ENCODE measurements around the gene HOXC12.

HOXC12 gene

DNA sequence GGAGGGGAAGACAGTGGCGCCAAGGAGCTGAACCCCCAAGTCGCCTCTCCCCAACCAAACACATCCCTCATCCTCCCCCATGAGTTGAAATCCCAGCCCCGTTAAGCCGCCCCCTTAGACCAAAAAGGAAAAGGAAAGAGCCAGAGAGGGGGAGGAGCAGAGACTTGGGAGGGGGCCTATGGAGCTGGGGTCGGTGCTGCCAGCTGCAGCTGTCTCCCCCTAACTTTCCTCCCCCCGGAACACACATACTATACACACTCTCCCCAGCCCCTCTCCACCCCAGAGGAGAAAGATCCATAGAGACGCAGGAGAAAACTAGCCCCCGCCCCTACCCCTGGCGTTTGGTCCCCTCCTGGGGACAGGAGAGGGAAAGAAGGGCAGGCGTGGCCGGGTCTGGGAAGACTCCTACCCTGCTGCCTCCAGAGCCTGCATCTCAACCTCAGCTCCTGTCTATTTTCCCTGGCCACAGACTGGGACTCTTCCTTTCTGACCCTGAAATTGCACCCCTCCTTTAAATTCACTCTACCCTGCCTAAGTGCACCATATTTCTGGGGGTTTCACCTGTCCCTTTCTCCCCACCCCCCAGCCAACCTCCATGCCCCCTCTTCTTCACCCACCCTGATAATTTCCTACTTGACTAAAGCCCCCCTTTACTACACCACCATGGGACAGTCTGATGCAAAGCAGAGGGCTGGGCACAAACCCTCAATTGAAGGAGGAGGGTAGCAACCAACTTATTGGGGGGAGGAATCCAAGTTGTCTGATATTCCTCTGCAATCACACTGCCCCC is 43.6 kb downstream of the HOXC12 start:
- no peak for DNase-seq

DNA sequence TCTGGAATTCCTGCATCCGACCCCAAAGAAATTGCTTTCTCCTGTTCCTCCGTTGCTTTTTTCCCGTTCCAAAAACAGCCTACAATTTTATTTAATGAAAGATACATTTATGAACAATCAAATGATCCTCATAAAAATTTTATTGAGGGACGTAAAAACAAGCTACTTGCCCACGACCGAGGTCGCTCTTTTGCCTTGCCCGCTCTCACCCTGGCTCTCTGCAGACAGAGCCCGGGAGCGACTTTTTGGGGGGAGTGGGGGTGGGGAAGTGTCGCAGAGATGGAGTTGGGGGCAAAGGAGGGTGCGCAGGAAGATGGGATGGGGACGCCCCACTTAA is 44.2 kb downstream of the HOXC12 start:
- DNase-seq: no peak

DNA sequence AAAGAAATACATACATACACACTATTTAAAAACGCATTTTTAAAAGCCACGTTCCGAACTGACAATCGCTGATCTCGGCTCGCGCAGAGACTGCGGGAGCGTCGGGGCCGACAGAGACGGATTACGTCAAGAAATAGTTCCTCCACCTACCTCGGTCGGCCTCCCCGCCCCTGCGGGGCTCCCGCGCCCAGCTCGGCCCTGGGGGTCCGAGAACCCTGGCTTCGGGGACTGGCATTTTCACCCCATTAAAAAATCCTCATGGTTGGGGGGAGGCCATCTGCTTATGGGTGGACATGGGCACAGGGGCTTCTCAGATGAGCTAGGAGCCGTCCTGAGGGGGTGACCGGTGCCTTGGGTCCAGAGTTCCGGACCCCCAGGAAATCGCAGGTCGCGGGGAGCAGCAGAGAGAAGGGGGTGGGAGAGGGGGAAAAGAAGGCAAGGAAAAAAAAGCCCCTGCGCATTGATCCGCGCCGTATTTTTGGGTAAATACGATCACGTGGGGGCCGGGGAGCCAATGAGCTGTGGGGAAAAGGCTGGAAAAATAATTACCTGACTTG is 44.9 kb downstream of the HOXC12 start:
- DNase-seq: no peak

DNA sequence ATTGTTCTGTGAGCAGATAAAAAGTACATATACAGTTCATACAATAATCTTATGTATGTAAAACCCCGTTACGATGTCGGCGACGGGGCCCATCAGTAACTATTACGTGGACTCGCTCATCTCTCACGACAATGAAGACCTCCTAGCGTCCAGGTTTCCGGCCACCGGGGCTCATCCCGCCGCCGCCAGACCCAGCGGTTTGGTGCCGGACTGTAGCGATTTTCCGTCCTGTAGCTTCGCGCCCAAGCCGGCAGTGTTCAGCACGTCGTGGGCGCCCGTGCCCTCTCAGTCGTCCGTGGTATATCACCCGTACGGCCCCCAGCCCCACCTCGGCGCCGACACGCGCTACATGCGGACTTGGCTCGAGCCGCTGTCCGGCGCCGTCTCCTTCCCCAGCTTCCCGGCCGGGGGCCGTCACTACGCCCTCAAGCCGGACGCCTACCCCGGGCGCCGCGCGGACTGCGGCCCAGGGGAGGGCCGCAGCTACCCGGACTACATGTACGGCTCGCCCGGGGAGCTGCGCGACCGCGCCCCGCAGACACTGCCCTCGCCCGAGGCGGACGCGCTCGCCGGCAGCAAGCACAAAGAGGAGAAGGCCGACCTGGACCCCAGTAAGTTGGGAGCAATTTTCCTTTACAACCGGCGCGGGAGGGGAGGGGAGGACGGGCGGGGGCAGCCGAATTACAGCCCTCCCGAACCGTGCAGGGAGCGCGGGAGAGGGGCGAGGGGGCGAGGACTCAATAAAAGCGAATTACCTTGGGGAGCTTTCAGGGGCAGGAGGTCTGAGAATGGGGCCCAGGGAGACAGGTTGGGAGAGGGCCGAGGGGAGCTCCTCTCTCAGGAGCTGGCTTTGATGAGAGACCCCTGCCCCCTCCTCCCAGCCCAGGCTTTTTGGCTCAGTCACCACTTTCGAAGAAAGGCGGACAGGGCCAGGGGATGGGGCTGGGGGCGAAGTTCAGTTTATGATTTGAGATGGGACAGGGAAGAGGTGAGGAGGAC is 45.7 kb downstream of the HOXC12 start, which contains the start of gene HOXC9:
Gene HOXC9 (plus strand): TSS at position 46 of the 999 bp plus-strand sequence. CDS start 28 bp downstream, at position 74.
- DNase-seq: no peak

DNA sequence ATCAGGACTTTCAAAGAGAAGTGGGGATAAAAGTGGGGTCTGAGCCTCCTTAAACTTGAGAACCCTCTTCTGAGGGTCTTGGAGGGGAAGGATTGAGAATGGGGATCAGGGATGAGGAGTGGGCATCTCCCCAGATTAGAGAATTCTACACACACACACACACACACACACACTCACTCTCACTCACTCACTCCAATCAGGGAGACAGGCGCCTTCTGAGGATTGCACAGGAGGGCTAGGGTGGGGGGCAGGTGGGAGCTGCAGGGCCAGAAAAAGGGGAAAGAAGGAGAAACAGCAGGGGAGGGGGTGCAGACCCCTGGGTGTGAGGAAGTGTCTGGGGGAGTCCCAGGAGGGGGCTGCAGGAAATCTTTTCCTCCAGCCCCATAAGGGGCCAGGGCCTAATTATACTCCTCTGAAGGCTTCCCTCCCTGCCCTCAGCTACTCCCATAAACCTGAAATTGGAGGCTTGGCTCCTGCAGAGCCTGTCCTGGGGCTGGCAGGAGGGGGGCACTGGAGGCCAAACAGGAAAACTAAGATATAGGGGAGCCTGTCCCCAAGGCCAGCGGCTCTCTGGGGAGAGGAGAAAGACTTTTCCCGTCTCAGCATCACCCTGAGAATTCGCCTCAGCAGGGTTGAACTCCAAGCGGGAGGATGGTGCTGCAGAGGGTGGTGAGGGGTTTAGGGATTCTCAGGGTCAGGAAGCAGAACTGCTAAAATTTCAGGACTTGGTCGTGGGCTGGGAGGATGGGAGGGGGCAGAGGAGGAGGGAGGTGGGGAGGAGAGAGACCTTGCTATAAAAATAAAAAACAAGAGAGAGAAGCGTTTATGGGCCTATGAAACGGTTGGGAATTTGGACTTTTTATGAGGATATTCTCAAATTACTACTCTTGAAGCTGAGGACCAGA is 46.8 kb downstream of the HOXC12 start:
- DNase-seq: no peak

DNA sequence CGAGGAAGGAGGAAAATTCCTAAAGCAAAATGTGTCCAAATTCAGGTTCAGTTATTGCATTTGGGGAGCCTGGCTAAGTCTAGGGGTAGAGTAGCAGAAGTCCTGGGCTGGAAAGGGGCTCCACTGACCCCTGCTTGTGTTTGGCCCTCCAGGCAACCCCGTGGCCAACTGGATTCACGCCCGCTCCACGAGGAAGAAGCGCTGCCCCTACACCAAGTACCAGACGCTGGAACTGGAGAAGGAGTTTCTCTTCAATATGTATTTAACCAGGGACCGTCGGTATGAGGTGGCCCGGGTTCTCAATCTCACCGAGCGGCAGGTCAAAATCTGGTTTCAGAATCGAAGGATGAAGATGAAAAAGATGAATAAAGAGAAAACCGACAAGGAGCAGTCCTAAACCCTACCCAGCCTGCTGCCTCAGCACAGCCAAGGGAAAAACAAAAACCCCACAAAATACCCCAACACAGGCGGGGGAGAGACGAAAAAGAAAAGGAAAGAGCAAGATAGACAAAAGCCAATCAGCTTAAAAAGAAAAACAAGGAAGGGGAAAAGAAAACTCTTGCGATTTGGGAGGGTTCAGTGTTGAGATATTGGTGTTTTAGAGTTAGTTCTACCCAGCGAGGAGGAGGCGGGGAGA is 47.7 kb downstream of the HOXC12 start:
- DNase-seq: no peak

DNA sequence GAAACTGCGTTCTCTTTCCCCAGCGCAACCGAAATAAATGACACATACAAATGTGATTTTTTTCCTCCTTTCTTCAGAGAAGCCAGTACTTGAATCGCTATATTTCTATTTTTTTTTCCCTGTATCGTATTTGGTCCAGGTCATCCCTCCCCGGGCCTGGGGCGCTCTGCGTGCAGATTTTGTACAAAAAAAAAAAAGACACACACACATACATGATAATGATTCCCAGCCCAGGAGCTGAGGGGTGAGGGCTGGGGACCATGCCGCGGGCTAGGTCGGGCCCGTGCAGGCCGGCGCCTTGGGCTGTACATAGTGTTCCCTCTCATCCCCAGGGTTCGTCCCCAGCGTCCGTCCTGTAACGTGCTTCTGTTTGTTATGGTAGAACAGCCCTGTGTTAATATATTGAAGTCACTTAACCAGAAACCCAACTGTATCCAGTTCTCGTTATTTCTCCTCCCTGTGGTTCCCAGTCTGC is 48.2 kb downstream of the HOXC12 start:
- no peak for DNase-seq

DNA sequence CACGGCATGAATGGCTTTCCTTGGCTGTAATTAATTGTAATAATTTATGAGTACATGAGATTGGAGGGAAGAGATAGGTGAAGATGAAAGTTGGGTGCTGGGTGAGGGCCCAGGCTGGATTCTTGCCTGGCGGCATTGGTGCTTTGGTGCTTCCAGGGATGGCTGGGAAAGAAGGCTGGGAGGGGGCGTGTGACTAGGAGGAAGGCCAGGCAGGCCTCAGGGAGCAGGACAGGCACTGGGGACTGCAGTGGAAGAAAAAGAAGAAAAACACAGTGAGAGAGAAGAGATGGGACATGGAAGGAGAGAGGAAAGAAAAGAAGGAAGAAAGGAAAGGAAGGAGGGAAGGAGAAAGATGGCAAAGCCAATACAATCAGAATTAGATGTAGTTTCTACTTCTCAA is 48.9 kb downstream of the HOXC12 start:
- no peak for DNase-seq

DNA sequence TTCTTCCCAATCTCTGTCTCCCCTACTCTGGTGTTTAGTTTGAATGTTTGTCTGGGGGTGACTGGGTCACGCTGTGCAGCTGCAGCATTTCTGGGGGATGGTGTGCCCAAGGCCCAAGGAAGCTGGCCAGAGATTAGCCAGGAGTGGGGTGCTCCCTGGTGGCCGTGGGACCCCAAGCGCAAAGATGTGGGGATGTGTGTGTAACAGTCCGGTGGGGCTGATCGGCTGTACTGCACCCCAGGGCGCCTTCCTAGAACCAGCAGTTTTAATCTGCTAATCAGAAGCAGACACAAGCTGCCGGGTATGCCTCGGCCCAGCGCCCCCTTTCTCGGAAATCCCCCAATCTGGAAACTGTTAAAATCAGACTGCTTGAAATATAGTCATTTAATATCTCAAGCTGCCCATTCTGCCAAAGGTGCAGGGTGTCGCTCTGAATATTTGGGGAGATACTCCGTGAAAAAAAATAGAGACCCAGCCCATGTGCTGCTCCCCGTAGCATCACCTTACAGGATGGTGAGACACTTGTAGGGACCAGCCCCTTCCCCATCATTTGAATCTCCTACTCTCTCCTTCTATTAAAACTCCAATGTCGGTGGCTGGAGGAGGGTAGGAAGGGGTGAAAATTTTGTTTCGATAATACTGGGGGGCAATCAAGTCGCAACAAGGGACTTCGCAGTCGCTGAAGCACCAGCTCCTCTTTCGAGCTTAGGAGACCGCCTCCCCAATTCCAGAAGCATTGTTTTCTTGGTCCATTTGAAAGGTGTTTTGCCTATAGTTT is 49.5 kb downstream of the HOXC12 start:
- DNase-seq: no peak

DNA sequence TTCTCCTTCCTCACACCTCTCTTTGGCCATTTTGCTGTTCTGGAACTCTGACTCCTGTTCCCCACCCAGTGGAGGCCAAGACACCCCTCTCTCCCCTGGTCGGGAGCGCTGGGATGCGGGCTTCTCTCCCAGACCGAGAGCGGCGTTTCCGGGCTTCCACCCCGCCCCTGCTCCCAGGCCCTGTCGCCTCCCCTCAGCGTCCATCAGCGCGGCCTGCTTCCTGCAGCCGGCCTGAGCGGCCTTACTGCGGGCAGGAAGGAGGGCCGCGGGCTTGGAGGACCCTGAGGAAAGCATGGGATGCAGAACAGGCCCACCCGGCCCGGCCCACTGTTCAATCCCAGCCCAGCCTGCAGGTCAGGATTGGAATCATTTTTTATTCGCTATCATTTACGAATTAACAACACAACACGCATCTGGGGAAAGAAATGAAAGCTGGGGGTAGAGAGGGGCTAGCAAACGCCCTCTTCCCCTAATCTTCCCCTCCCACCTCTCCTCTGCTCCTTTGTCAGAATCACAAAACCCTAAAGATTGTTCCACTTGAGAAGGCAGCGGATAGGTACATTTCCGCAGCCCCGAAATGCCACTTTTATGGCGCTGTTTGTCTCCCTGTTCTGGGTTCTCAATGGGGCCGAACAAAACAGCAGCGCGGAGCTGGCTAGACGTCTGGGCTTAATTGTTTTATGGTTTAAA is 50.3 kb downstream of the HOXC12 start:
- no peak for DNase-seq

DNA sequence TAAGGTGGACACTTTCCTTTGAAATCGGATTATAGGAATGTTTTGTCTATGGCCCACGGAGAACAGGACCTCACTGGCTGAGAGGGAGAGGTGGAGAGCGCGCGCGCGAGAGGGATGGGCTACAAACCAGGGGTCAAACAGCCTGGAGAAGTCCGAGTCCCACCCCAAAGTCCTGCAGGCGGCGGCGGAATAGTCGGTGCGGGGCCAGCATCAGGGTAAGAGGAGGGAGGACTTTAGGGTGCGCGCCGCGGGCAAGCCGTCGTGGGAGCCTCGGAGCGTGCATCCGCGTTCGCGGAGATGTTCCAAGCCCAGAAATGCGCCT is 50.8 kb downstream of the HOXC12 start:
- no peak for DNase-seq

DNA sequence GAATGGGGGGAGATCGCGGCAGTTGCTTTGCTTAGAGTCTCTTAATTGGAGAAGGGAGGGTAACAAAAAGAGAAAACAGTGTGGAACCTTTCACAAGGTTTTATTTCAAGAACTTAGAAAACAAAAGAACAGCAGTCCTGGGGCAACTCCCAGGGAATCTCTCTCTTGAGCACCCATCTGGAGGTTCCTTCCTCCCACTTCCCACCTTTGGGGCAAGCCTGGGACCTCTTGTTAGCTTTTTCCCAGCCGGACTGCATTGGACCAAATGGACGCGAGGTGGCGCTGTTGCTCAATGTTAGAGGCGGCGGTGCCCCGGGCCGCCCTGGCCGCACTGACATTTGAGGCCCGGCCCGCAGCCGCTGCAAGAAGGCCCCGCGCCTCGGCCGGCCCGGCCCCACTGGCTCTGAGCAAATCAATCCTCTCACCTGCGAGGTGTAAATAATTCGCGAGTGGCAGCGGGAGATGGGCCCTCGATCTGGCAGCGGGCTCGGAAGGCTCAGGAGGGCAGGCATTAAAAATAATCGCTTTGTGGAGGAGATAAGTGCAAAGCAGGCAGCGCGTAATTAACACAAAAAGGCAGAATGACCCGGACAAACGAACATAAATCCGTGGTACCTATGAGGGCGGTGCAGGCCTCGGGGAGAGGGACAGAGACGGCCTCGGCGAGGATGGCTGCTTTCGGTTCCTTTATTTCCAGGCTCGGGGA is 51.3 kb downstream of the HOXC12 start:
- peak; percentile 80 to 84 for DNase-seq

DNA sequence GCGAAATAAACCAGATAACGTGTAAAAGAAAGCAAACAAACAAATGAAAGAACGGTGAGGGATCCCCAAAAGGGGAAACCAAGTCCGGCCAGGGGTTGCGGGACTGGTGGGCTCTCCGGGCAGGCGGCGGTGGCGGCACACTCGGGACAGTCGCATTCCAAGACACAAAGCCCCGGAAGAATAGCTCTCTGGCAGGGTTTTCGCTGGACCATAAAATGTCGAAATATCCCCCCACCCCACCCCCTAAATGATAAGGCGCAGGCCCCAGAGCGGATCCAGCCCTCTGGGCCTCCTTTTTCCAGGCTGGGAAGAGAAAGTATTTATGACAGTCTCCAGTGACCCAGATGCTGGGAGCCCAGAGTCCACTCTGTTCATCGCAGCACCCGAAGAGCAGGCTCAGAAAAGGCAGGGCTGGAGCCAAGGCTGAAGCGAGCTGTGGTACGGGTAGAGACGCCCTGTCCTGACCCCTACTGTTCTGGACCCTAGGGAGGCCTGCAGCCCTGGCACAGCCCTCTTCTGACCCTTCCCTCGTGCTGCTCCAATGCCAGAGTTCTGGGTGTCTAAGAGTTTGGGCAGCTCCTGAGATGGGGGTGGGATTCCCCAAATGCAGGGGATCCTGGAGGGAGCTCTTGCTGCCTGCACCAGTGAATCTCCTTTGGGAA is 52.0 kb downstream of the HOXC12 start:
- no peak for DNase-seq

DNA sequence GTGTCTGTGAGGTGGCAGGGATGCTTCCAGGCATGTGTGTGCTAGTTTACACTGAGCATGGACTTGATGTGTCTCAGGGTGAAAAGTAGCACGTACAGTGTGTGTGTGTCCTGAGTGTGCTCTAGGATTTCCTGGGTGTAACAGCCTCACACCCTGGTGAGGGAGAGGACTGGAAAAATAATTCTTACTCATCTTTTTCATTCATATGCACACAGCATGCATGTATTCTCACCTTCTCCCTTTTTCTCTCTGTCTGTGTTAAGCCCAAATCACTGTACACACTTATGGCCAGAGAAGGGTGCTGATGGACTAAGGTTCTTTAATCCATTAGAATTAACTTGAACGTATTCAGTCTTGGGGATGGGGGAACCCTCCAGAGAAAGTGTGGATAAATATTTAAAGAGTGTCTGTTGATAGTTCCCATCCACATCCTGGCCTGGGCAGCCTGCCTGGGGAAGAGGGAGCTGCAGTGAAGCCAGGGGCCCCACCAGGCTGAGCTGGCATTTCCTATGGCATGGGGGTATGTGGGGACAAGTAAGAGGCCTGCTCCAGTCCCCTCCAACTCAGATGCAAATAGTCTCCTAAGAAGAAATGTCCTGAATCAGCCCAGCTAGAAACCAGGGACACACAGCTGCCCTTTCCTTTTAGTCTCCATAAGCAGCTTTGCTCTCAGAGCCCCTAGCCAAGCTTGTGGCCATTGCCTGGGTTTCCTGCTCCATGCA is 53.0 kb downstream of the HOXC12 start:
- DNase-seq: no peak

DNA sequence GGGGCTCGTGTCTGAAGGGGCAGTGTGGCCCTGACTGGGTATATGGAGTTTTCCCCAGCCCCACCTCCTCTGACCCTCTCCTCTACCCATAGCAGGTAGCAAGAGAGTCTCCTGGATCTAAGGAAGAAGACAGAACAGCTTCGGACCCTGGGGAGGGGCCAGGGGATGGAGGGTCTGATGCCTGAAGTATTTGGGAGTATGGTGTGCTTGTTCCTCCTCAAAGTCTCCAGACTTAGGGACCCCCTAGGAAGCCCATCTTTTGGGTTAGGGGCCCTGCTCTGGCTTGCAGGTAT is 53.5 kb downstream of the HOXC12 start:
- DNase-seq: no peak
